Subcutaneous preadipocyte (primary cell): ENCODE measurements around the gene ARID3C. TPM values are rescaled to one million over a fixed set of nuclear protein-coding genes. Genes with fewer than 3 reads are reported as not detected.

Source experiments
- small RNA-seq: library from RNA; depleted of rRNA; stranded (forward); fragments of <200 nt; gene quantifications from one replicate; pipeline ENCODE3, GENCODE V24; 2012
- total RNA-seq: library from RNA; depleted of rRNA; stranded (reverse); fragments of >200 nt; gene quantifications from 2 replicates; pipeline ENCODE4 v1.2.3, GENCODE V29; 2012

The ARID3C gene
- total RNA-seq: under 0.01 TPM in 1 of 2 replicates, not detected in the other

DNA sequence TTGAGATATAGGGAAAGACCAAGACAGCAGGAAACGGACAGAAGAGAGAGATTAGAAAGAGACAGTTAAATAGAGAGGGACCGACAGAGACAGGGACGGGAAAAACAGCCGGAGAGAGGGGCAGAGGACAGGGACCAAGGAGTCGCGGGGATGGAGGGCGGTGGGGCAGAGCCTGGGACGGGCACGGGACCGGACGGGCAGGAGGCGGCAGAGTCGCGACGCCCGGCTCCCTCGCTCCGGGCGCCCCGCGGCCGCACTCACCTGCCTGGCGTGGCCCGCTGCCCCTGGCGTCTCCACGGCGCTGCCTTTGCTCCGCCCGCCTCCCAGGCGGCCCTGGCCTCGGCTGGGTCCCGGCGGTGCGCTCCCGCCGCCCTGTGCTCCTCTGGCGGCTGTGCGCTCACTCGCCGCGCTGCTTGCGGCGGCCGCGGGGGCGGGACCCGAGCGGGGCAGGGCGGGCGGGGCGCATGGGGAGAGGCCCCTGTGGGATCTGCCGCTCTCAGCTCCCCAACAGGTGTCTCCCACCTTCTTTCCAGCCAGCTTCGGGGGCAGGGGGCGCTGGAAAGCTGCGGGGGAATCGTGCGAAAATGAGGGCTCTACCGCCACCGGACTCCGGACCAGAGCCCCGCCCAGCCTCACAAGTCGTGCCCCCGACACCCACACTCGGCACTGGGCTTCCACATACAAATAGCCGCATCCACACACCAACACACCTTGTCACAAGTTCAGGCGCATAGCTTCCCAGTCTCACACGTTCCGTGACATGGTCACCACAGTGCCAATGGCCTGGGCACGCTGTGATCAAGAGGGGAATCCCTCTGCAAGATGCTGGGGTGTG, at the start of gene ARID3C:
Gene ARID3C, minus strand, starts transcription at position 411 of the 835 bp plus-strand sequence. CDS start 1,052 bp downstream, outside the sequence.

DNA sequence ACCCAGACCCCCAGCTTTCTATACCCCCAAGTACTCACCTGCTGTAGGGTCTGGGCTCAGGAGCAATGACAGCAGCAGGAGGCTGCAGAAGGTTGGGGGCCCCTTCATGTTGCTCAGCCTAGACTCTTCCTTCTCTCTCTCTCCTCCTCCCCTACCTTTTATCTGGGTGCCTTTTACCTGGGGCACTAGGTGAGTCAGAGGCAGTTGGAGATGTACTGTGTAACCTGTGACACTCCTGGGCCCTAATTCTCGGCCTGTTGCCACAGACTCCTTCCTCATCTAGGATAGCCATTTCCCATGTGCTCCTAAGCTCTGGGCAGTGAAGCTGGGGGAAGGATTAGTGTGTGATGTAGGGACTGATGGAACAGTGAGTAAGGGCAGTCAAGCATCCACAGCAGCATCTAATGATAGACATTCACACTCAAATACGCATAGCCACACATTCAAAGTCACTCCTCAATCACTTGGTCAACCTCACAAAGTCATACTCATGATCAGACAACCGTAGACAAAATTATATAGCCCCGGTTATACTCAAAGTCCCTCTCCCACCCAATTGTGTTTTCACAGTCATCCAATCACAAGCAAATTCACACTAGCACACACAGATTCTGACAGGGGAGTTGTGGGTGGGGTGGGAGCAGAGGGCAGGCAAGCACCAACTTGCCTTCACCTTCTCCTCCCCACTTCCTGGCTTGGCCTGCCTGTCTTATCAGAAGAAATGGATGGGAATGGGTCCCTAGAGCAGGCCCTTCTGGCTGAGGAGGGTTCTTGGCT, 33.8 kb upstream of the ARID3C start, which contains the start of gene CCL27:
Gene CCL27, minus strand, starts transcription at position 132 of the 777 bp plus-strand sequence. Its CDS starts 24 bp downstream, at position 108.

GRCh38 chr9:34651876-34652601, 23.2 kb upstream of the ARID3C start, which contains the start of gene IL11RA:
Gene IL11RA (plus strand): TSS chr9:34652185. CDS start chr9:34655218, 3,033 bp downstream.

GRCh38 chr9:34646211-34647083, 17.6 kb upstream of the ARID3C start, which contains the start of gene GALT:
Gene GALT (plus strand): TSS chr9:34646675. CDS start chr9:34646705, 30 bp downstream.

GRCh38 chr9:34637356-34638137, 8.7 kb upstream of the ARID3C start, which contains the start of gene SIGMAR1:
Gene SIGMAR1 (minus strand): TSS chr9:34637787. CDS start chr9:34637697, 90 bp downstream.

DNA sequence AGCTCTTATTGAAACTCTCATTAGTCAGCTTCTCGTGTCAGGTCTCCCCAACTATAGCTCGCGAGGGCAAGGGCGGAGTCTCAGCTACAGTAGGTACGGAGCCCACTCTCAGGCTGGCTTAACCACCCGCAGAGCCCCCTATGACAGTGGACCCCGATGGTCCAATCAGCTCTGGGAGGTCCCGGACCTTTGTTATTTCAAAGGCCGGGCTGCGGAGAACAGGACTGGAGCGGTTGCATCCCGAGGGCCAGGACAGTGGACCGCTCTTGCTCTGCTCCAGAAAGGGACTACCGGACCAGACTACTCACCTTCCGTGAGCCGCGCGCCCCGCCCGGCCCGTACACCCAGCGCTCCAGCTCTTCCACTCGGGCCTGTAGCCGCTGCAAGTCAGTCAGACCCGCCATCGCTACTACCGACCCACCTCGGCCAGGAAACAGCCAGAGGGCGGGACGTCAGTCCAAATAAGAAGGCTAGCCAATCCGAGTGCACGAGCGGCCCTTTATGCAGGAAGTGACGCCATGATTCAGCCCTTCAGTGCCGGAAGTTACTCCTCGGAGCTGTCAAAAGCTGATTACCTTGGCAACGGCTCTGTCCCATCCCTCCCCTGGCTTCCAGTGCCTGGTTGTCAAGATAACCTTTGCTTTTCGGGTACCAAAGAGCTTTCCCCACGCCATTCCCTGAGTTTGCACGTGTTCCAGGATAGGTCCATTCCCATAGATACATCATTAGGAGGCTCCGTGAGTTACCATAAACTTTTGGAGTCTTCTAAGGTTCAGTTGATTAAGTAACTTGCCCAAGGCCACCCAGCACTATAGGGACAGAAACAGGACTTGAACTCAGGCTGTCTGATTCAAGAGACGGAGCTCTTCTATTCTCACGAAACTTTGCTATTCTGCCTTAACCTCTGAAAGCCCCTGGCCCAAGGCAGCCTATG, 8.5 kb downstream of the ARID3C start, which contains the start of gene DCTN3:
Gene DCTN3, minus strand, starts transcription at position 435 of the 934 bp plus-strand sequence. Its CDS starts 31 bp downstream, at position 404.

DNA sequence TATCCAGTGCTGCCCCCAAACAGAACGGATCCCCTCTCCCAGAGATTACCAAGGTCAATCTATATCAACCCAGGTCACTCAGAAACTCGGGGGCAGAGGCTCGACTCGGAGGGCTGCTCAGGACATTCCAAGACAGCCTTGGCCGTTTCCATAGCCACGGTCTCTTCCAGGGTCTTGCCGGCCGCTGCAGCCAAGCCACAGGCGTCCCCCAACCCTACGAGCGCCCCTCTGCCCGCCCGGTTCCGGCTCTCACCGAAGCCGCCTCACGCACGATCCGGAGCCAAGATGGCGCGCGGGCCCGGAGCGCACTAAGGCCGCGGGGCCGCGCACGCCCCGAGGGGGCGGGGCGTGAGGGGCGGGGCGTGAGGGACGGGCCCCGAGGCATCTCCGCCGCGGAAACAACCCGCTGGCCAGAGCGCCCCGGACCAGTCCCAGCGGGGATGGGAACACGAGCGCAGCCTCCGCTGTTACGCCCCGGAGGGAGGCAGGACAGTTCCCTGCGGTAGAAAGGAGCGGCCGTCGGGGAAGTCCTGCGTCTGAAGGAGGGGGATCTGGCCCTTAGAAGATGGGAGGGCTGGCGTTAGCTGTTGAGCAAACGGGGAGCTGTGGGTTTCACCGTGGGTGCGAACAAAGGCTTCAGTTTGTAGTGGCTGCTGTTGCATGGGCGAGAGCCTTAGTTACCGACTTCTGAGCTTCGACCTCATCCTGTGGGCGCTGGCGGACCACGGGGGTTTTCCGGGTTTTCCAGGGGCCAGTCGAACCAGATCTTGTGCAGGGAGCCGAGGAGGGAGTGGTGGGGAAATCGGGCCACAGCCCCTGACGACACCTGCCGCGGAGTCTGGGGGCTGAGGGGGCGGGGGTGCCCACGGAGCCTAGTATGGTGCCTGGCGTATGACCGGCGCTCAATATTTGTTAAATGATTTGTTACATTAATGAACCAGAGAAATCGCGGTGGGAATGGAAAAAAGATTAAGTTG, 16.8 kb downstream of the ARID3C start, which contains the start of gene RPP25L:
Gene RPP25L, minus strand, starts transcription at position 287 of the 977 bp plus-strand sequence. CDS start 801 bp downstream, outside the sequence.

GRCh38 chr9:34589636-34590380, 39.1 kb downstream of the ARID3C start, which contains the start of gene CNTFR:
Gene CNTFR (minus strand): TSS chr9:34589724. CDS start chr9:34568981, 20,743 bp downstream.

Small RNA genes within 50 kb of the gene (small RNA-seq; reads per million reads assigned to genes)
- not detected for gene CCL27

Other genes starting within 250 kb of the ARID3C start
- gene FAM219A, start 170.5 kb downstream of the ARID3C start, total RNA-seq: 5.9 and 9.6 TPM in 2 replicates
- 0.20 TPM in 1 of 2 replicates, not detected in the other for gene DNAI1, start 170.3 kb downstream of the ARID3C start, total RNA-seq
- under 0.01 TPM in 1 of 2 replicates, not detected in the other for gene ENHO, start 106.1 kb downstream of the ARID3C start, total RNA-seq
- 0.20 and 0.37 TPM in 2 replicates for gene CNTFR, start 39.3 kb downstream of the ARID3C start, total RNA-seq
- 28.0 and 28.7 TPM in 2 replicates for gene RPP25L, start 17.0 kb downstream of the ARID3C start, total RNA-seq
- 76.8 and 112 TPM in 2 replicates for gene DCTN3, start 8.6 kb downstream of the ARID3C start, total RNA-seq
- gene SIGMAR1, start 8.7 kb upstream of the ARID3C start, total RNA-seq: 124 and 130 TPM in 2 replicates
- 23.5 and 33.4 TPM in 2 replicates for gene GALT, start 17.6 kb upstream of the ARID3C start, total RNA-seq
- 6.1 and 15.1 TPM in 2 replicates for gene IL11RA, start 23.1 kb upstream of the ARID3C start, total RNA-seq
- not detected in 2 replicates for gene CCL27, start 33.6 kb upstream of the ARID3C start, total RNA-seq
- gene CCL19, start 62.2 kb upstream of the ARID3C start, total RNA-seq: not detected in 2 replicates
- not detected in 2 replicates for gene CCL21, start 81.1 kb upstream of the ARID3C start, total RNA-seq